ENCODE measurements around the gene CCNK. TPM values are rescaled to one million over a fixed set of nuclear protein-coding genes. Genes with fewer than 3 reads are reported as not detected.

The CCNK gene
- total and polyA plus RNA-seq, 10 of the 15 experiments (the other 5 are each of a cell fraction or from before 2014, with no cell fraction given) = 10.8 to 88.0 (median 22.5) TPM

DNA sequence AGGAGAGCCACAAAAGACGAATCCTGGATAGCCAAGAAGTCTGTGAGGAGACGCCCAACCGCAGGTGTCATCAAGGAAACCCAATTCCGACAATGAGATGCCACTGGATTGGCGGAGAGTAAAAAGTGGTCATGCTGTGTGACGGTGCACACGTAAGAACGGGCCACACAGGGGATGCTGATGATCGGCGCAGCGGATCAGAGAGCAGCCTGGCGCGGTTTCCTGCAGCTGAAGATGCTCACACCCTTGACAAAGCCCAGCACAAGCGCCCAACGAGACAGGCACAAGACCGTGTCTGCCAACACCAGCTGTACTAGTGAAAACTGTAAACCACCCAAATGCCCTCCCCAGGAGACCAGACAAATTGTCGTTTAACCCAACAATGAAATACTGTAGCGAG, 67.0 kb downstream of the CCNK start:
- SMC1A ChIA-PET (ENCODE audit: uncharacterized antibody, unreplicated experiment) = interaction anchor here (0.7 kb wide), 1 partner anchor 66 kb away, joined by 3 read pairs; no protein-coding TSS in a partner anchor
- Histone ChIP-seq H3K9ac (ENCODE audit: control insufficient read depth, insufficient read depth, low read length) (no peak overlapping the region), H3K4me2 (ENCODE audit: control insufficient read depth, insufficient read depth) (no peak overlapping the region), H3K27me3 (replicated peaks in 1 of 2; ENCODE audit: control insufficient read depth in 2 of 2, insufficient read depth in 2 of 2, low read length in 1 of 2) (no peaks in the 10 kb centered on the region), H3K4me3 (no peak overlapping the region), H3K27ac (ENCODE audit: control insufficient read depth, insufficient read depth) (no peak overlapping the region), H4K20me1 (ENCODE audit: control insufficient read depth, insufficient read depth) (no peaks in the 10 kb centered on the region), H3K36me3 (ENCODE audit: control insufficient read depth in 2 of 2, insufficient read depth in 2 of 2, low read length in 1 of 2) (no peaks in the 10 kb centered on the region), H2AFZ (ENCODE audit: control insufficient read depth, low read depth, low read length) (no peak overlapping the region), H3K9me3 (replicated peaks; ENCODE audit: control insufficient read depth, insufficient read depth, low read length) (no peaks in the 10 kb centered on the region), H3K4me1 (ENCODE audit: control insufficient read depth, insufficient read depth, low read length) (0 out of 2 replicates have a peak, but pooled peaks cover 2% of the 10 kb centered on the region), H3K79me2 (ENCODE audit: control insufficient read depth, insufficient read depth, low read length) (no peaks in the 10 kb centered on the region)
- 20% methylated on average over 18 of the region's 18 CpGs for WGBS (ENCODE audit: insufficient coverage, insufficient replicate concordance, low lambda C conversion rate, missing lambda C conversion rate)
- DNase-seq (ENCODE audit: low read depth, low spot score) (no peak), ATAC-seq (peak; percentile 29; the same call in 2 of the 3 replicates), FAIRE-seq (no peak)
- CTCF ChIA-PET = no interaction called here
- RAD21 ChIA-PET (ENCODE audit: unreplicated experiment) = no interaction called here
- POLR2A ChIA-PET = no interaction called here
- no TSS peak for BruUV-seq (replicated peaks)
- intact Hi-C loops (cut with micrococcal nuclease; ENCODE audit: unreplicated experiment) (no loop called here), in situ Hi-C loops (cut with MboI) (no loop called here)
- TF ChIP-seq STAT1 (conservative IDR thresholded peaks at IDR 0.05) (no peak), ZNF384 (IDR thresholded peaks at IDR 0.05; ENCODE audit: borderline replicate concordance, low read depth, low read length) (no peak), CHD4 (IDR thresholded peaks at IDR 0.05) (no peak), RBBP5 (conservative IDR thresholded peaks at IDR 0.05) (no peak), ZNF592 (IDR thresholded peaks at IDR 0.05) (no peak)
- TF ChIP-seq, protein P1, sequence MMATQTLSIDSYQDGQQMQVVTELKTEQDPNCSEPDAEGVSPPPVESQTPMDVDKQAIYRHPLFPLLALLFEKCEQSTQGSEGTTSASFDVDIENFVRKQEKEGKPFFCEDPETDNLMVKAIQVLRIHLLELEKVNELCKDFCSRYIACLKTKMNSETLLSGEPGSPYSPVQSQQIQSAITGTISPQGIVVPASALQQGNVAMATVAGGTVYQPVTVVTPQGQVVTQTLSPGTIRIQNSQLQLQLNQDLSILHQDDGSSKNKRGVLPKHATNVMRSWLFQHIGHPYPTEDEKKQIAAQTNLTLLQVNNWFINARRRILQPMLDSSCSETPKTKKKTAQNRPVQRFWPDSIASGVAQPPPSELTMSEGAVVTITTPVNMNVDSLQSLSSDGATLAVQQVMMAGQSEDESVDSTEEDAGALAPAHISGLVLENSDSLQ (IDR thresholded peaks at IDR 0.05) = no peak
- TF ChIP-seq, protein P2, sequence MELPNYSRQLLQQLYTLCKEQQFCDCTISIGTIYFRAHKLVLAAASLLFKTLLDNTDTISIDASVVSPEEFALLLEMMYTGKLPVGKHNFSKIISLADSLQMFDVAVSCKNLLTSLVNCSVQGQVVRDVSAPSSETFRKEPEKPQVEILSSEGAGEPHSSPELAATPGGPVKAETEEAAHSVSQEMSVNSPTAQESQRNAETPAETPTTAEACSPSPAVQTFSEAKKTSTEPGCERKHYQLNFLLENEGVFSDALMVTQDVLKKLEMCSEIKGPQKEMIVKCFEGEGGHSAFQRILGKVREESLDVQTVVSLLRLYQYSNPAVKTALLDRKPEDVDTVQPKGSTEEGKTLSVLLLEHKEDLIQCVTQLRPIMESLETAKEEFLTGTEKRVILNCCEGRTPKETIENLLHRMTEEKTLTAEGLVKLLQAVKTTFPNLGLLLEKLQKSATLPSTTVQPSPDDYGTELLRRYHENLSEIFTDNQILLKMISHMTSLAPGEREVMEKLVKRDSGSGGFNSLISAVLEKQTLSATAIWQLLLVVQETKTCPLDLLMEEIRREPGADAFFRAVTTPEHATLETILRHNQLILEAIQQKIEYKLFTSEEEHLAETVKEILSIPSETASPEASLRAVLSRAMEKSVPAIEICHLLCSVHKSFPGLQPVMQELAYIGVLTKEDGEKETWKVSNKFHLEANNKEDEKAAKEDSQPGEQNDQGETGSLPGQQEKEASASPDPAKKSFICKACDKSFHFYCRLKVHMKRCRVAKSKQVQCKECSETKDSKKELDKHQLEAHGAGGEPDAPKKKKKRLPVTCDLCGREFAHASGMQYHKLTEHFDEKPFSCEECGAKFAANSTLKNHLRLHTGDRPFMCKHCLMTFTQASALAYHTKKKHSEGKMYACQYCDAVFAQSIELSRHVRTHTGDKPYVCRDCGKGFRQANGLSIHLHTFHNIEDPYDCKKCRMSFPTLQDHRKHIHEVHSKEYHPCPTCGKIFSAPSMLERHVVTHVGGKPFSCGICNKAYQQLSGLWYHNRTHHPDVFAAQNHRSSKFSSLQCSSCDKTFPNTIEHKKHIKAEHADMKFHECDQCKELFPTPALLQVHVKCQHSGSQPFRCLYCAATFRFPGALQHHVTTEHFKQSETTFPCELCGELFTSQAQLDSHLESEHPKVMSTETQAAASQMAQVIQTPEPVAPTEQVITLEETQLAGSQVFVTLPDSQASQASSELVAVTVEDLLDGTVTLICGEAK (IDR thresholded peaks at IDR 0.05; ENCODE audit: borderline replicate concordance) = no peak
- TF ChIP-seq, protein P3, sequence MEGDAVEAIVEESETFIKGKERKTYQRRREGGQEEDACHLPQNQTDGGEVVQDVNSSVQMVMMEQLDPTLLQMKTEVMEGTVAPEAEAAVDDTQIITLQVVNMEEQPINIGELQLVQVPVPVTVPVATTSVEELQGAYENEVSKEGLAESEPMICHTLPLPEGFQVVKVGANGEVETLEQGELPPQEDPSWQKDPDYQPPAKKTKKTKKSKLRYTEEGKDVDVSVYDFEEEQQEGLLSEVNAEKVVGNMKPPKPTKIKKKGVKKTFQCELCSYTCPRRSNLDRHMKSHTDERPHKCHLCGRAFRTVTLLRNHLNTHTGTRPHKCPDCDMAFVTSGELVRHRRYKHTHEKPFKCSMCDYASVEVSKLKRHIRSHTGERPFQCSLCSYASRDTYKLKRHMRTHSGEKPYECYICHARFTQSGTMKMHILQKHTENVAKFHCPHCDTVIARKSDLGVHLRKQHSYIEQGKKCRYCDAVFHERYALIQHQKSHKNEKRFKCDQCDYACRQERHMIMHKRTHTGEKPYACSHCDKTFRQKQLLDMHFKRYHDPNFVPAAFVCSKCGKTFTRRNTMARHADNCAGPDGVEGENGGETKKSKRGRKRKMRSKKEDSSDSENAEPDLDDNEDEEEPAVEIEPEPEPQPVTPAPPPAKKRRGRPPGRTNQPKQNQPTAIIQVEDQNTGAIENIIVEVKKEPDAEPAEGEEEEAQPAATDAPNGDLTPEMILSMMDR (IDR thresholded peaks at IDR 0.05 in 2 of 3, conservative IDR thresholded peaks at IDR 0.05 in 1 of 3; ENCODE audit: control insufficient read depth in 2 of 3, extremely low read depth in 1 of 3, insufficient read depth in 1 of 3, low read depth in 3 of 3, low read length in 3 of 3) = no peak
- TF ChIP-seq, protein P4, sequence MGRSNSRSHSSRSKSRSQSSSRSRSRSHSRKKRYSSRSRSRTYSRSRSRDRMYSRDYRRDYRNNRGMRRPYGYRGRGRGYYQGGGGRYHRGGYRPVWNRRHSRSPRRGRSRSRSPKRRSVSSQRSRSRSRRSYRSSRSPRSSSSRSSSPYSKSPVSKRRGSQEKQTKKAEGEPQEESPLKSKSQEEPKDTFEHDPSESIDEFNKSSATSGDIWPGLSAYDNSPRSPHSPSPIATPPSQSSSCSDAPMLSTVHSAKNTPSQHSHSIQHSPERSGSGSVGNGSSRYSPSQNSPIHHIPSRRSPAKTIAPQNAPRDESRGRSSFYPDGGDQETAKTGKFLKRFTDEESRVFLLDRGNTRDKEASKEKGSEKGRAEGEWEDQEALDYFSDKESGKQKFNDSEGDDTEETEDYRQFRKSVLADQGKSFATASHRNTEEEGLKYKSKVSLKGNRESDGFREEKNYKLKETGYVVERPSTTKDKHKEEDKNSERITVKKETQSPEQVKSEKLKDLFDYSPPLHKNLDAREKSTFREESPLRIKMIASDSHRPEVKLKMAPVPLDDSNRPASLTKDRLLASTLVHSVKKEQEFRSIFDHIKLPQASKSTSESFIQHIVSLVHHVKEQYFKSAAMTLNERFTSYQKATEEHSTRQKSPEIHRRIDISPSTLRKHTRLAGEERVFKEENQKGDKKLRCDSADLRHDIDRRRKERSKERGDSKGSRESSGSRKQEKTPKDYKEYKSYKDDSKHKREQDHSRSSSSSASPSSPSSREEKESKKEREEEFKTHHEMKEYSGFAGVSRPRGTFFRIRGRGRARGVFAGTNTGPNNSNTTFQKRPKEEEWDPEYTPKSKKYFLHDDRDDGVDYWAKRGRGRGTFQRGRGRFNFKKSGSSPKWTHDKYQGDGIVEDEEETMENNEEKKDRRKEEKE (IDR thresholded peaks at IDR 0.05) = no peak

Measured in GM12878 (cell line).